NCI-H2196 treated with DMSO at 0.1 percent for 48 hours (cell line): ENCODE data around the gene RAB15.

ENCODE experiments used
- DNase-seq: peaks from one replicate; lab custom pipeline; 2025; ENCODE audit not compliant: unreplicated experiment; lab: John Stamatoyannopoulos, UW

The RAB15 gene

GRCh38 chr14:64971943-64972791, at the start of gene RAB15:
Gene RAB15, minus strand, starts transcription at chr14:64972336. Its CDS starts 260 bp downstream, at chr14:64972076.
- DNase-seq: no peak

GRCh38 chr14:65019944-65020566, 47.9 kb upstream of the RAB15 start:
- DNase-seq: peak; percentile 37

GRCh38 chr14:65016471-65016870, 44.3 kb upstream of the RAB15 start:
- DNase-seq: no peak

- no peak for DNase-seq
Observed at GRCh38 chr14:65015391-65015790, 43.3 kb upstream of the RAB15 start.

- no peak for DNase-seq
Observed at GRCh38 chr14:65012353-65012752, 40.2 kb upstream of the RAB15 start.

- DNase-seq: no peak
Observed at GRCh38 chr14:65011538-65011937, 39.4 kb upstream of the RAB15 start.

- no peak for DNase-seq
Observed at GRCh38 chr14:65010211-65010931, 38.2 kb upstream of the RAB15 start.

GRCh38 chr14:65007202-65007601, 35.1 kb upstream of the RAB15 start:
- no peak for DNase-seq

- DNase-seq: no peak
Observed at GRCh38 chr14:65006261-65006721, 34.2 kb upstream of the RAB15 start.

- DNase-seq: no peak
Observed at GRCh38 chr14:65003394-65003793, 31.3 kb upstream of the RAB15 start.

- no peak for DNase-seq
Observed at GRCh38 chr14:65002586-65003210, 30.6 kb upstream of the RAB15 start.

- DNase-seq: no peak
Observed at GRCh38 chr14:65001723-65002122, 29.6 kb upstream of the RAB15 start.

GRCh38 chr14:65000898-65001591, 28.9 kb upstream of the RAB15 start:
- DNase-seq: no peak

- no peak for DNase-seq
Observed at GRCh38 chr14:64998455-64998931, 26.4 kb upstream of the RAB15 start.

- no peak for DNase-seq
Observed at GRCh38 chr14:64997108-64997794, 25.1 kb upstream of the RAB15 start.

GRCh38 chr14:64995291-64995690, 23.2 kb upstream of the RAB15 start:
- no peak for DNase-seq

- no peak for DNase-seq
Observed at GRCh38 chr14:64994540-64994939, 22.4 kb upstream of the RAB15 start.

- no peak for DNase-seq
Observed at GRCh38 chr14:64993266-64993930, 21.3 kb upstream of the RAB15 start.

- DNase-seq: no peak
Observed at GRCh38 chr14:64992328-64992885, 20.3 kb upstream of the RAB15 start.
